Stimulated activated CD4-positive, alpha-beta T cell treated with anti-CD3 and anti-CD28 coated beads, Interleukin-2, amount 100 ng/mL, for 48 hours (primary cell): ENCODE results near the gene FAM204A.

ENCODE experiments used
- DNase-seq, 2 donors: peaks; one replicate each; pipeline ENCODE4 v3.0.0-alpha.2; 2020

Gene FAM204A

DNA sequence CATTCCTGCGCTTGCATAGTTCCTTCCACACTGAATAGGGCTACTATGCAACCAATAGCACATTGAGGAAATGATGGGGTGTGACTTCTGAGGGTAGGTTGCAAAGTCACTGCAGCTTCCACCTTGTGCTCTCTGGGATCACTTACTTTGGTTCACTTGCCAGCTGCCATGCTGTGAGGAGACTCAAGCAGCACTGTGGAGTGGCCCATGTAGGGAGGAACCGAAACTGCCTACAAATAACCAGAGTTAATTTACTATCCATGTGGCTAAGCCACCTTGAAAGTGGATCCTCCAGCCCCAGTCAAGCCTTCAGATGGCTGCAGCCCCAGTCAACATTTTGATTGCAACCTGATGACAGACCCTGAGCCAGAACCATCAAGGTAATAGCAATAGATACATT lies 64.3 kb downstream of the FAM204A start:
- no peak for DNase-seq

DNA sequence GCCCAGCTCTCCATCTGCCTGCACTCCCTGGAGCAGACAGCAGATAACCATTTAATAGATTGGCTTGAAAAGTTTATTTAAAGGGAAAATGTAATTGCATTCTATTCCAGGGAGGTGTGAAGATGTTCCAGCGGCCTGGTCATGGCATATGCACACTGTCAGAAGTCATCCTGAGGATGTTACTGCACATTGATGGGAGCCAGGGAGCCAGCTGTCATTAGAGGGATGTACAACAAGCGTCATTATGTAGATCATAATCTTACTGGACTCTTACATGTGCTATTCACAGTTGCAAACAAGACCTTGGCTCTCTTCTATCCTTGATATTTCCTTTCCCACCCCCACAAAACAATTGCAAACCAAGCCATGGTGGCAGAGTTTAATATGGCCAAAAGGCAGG lies 65.4 kb downstream of the FAM204A start:
- no peak for DNase-seq

DNA sequence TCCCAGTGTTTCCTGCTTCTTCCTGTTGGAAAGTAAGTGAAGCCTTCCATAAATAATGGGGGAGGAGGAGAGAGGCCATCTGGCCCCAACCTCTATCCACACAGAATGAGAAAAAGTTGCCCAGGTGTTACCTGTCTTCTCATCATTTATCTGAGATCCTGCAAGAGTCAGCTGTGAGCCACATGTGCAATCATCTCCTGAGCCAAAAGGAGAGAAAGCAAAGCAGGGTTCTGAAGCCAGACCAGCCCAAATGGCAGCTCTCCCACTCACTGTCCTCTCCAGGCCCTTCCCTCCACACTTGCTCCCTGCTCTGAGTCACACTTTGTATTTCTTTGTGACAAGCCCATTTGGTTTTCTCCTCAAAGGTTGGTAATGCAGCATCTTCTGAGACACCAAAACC lies 65.9 kb downstream of the FAM204A start:
- no peak for DNase-seq

DNA sequence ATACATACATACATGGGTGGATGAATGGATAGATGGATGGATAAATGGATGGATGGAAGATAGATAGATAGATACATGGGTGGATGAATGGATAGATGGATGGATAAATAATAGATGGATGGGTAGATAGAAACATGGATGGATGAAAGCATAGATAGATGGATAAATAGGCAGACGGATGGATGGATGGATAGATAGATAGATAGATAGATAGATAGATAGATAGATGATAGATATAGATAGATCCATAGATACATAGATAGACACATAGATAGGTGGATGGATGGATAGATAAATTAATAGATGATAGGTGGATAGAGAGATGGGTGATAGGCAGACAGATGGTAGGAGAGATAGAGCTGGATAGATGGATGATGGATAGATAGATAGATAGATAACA lies 68.5 kb downstream of the FAM204A start:
- no peak for DNase-seq

DNA sequence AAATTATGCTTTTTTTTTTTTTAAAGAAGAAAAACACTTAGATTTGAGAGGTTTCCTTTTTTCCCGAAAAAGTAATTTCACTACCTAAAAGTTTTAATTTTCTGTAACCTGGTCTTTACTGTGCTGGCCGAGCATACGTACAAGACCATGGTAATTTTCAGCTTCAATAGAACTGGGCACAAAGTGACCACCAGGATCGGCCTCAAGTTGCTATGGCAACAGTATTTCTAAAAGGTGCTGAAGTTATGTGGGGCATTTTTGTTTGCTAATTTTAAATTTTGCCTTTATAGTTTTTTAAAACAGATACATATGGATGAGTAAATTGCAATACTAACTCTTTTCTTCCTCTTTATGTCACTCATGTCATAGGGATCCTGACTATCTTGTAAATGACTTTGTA lies 69.4 kb downstream of the FAM204A start:
- DNase-seq = no peak

DNA sequence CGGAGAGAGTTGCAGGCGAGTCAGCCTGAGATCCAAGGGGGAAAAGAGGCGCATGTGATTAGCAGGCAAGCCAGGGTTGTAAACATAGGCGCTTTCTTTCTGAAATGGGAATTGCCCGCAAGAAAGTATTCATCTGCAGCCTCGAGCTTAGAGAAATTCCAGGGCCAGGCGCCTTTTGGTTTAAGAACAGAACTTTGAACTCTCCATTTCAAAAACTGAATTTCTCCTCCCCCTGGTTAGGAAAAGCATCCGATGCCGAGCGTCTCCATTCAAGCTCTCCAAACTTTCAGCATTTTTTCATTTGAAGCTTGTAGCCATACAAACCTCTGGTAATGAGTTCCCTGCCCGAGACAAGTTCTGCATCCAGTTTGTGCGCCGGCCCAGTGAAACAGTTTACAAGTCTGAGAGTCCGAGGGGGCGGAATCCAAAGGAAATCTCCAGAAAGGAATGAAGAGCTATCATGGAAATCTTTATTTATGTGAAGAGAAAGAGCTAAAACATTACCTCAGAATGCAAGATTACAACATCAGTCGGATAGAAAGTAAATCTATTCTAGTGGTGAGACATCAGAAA lies 69.9 kb downstream of the FAM204A start:
- no peak for DNase-seq

DNA sequence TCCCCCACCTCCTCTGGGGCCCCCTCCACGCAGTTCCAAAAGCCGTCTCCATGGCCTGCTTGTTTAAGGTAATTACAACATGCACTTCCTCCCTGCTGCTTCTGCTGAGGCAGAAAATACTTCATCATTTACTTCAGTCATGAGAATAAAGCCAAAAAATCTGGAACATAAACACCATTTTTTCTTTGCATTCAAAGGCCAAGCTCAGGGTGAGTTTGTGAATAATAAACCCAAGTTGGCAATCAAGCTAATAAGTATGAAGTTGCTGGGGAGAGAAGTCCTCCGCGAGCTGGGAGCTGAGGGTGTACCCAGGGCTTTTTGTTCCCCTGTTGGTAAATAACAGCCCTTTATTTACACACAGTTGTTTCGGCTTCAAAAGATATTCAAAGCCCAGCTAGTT lies 70.5 kb downstream of the FAM204A start:
- DNase-seq = no peak

DNA sequence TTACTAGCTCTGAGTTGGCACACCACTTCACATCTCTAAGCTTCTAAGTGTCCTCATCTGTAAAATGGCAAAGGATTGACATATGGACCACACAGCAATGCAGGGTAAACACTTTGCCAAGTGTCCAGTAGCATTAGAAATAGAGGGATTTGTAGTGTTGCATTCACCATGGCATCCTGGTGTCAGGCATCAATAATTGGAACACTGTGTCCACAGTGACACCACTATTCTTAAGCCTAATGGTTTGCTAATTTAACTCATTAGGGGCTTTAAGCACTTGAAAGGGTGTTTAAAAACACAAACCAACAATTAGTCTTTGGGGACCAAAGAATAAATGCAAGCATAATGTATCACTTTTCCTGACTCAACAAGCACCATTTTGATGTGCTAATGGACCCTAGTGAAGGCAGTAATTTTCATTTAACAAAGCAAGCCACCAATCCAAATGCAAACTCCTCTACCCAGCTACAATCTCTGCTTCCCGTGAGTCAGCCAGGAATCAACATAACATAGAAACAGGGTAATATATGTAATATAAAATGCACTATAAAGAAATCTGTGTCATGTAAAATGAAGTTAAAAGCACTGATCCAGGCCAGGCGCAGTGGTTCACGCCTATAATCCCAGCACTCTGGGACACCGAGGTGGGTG lies 75.9 kb downstream of the FAM204A start:
- DNase-seq = no peak

DNA sequence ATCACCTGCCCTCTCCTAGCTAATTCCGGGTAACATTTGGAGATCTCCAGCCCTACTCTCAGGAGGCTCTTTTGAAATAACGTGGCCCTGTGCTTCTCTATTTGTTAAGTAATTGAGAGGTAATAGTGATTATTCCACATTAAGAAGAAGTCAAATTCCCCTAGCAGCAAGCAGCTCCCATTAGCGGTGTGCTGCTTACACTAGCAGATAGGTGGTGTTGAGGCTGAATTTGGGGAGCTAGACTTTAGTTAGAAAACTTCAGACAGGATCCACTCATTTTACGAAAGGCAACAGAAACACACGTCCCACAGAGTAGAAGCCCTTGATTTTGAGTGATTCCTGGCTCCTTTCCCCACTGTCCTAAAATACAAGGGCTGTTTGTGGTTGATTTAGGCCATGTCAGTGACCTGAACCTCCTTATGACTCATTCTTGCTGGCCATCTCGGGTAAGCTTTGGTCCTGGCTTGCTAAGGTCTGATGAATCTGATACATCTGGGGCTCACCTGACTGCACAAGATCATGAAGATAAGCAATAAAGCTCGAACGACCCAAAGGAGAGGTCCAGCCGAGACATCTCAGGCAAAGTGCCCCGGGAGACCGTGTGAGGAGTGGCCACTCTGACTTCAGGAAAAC lies 77.2 kb downstream of the FAM204A start:
- DNase-seq = no peak

DNA sequence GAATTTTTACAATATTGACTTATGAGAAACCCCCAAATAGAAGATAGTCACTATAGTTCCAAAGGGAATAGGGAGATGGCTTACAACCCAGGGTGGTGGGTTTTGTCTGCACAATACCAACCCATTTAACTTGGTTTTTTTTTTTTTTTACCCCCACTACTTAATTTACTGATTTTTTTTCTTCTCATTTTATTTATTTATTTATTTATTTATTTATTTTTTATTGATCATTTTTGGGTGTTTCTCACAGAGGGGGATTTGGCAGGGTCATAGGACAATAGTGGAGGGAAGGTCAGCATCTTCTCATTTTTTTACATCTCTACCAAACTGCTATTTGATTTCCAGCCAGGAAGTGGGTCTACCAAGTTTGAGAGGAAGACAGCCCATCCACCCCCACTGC lies 77.9 kb downstream of the FAM204A start:
- DNase-seq = no peak

DNA sequence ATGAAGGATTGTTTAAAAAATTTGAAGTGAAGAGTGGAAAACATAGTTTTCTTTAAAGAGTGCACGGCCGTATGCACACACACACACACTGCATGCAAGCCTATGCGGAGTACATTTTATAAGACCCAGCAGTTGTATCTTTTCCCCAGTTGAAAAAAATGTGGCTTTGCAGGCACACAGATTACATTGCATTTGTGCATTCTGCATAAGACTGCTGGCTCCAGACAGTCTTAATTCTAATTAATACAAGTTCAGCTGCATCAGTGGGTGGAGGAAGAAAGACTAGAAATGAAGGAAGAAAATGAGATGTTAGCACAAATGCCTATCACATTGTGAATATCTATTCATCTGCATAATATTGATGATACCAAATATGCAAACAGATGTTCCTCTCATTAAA lies 79.6 kb downstream of the FAM204A start:
- no peak for DNase-seq

DNA sequence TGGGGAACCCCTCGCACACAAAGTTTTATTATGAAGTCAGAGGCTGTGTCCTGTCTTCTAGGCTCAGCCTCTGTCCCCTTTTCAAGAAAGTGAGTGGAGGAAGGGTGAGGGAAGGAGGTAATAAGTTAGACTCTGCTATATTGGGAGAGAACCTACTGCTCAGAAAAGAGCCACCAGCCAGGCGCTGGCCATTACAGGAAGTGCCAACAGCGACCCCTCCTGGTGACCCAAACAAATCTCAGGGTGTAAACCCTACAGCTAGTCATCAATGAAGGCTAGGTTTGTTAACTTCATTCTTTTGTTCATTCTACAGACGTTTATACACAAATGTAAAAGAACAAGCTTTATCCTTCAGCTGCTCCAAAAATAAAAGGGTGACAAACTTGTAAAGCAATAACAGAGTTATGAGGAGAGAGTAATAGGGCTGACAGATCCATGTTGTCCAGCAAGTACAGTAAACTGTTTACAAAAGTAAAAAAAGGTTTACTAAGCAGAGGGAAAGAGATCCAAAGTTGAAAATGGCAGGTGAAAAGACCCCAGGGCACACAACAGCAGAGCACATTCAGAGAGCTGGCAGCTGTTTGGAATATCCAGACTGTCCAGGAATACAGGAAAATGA lies 82.7 kb downstream of the FAM204A start:
- DNase-seq = peak; percentile 16 to 44

DNA sequence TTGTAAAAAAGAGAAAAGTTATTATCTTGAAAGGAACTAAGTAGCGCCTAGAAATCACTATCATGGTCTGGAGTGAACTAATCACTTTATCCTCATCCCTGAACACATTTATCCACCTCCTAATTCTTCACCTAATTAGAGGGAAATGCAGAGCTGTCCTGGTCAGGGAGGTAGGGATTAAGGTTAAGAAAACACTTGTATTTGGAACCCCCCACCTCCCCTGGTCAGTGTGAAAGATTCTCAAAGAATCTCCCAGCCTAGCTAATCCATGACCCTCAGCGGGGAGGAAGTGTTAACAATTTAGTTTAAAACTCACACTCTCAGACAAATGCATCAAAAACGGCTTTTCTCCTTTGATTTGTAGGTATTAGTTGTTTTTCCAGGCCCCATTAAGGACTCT lies 83.8 kb downstream of the FAM204A start:
- DNase-seq = no peak

DNA sequence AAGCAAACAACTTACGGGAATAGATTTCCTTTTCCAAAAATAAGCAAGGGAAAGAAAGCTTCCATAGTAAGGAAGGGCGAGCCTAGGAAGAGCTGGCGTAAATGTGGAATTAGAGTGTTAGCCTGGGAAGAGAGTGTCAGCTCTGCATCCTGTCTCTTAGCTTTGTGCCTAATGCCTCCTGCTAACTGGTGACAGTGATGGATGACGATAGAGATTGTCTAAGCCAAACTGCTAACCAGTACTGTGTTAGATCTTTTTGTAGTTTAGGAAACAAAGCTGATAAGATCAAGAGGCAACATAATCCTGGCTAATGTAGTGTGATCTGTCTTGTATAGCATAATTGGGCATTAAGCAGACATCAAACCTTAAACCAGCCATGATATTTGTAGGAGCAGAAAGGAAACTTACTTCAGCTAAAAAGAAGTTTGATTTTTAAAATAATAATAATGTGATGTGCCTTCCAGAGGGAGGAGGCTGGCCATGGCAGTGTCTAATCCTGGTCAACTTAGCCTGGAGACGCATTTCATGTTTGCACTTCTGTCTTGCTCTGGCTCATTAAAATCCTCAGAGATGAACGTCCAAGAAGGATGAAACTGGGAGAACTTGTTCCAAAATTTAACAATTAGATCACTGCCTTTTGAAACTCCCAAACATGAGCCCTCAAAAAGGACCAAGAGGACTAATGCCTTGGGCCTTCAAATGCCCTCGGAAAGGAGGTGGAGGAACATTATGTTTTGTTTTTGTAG lies 85.1 kb downstream of the FAM204A start:
- DNase-seq = no peak

DNA sequence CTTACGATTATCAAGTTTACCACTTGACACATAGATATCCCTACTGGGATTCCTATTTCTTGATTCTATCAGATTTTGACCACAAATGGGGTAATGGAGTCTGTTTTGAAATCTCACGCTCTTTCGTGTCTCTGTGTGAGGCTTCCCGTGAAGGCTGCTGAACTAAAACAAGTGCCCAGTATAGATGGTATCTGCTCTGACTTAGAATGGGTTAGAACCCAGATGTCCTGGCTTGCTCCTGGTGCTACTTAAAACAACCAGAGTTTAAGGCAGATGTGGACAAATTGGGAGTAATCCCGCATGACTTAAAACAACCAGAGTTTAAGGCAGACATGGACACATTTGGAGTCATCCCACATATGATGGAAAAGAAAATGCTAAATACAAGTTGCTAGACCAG lies 85.9 kb downstream of the FAM204A start:
- DNase-seq = no peak

DNA sequence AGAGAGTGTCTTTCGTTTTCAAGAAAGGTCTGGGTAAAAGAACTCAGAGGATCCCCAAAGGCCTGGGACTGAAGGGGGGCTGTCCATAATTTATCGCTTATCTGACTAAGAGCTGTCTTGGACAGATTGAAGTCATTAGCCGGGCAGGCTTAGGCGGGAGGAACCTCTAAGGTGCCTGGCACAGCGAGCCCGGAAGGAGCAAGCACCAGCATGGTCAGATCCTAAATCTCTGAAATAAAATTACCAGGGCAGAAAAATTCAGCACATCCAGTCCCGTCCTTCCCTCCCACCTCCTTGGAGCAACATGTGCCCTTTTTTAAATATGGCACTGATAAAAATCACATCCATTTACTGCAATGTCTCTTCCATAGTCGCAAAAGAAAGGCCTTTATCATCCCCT lies 86.8 kb downstream of the FAM204A start:
- DNase-seq = no peak

DNA sequence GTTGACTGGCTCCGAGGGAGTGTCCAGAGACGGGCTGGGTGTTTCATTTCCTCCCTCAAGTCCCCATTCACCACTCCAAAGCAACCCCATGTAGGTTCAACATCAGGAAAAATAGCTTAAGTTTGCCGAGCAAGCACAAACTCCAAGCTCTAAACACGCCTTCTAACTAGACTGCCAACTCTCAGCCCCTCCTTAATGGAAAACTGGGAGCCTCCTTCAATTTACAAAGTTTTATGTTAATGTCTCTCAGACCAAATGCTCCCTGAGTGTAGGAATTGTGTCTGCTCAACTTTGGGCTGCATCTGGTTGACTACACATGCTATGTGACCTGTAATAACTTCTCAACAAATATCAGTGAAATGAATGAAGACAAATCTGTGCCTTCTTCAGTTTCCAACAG lies 87.5 kb downstream of the FAM204A start:
- DNase-seq = no peak

DNA sequence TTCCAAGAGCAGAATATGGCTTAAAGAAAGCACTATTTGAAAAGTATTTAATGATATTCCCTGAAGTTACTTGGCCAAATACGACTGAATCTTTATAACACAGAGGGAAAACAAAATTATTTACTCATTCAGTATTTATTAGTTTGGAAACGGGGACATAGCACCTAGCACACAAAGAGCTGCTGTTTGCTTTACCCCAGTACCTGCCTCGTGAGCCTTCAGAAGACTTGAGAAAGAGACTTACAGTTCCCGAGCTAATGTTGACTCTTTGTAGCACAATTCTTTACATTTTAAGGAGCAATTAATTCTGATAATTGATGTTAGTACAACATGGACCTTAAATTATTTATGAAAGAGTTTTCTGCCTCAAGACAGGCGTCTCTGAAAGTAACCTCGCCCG lies 88.7 kb downstream of the FAM204A start:
- DNase-seq = no peak

DNA sequence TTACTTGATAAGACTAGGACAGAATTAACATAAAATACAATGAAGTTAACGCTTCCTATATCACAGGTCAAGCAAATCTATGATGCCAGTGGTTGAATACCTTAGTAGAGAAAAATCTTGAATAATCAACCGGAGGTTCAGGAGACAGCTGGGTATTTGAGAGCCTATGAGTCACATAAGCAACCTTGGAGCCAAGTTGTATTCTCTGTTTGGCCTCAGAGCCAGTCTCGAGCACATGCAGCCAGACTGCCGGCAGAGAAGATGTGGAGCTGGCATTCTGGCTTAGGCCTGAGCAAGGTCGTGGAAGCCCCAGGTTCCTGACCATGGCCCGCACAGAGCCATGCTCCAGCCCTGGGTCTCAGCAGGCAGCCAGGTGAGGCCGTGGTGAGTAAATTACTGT lies 90.3 kb downstream of the FAM204A start:
- no peak for DNase-seq

DNA sequence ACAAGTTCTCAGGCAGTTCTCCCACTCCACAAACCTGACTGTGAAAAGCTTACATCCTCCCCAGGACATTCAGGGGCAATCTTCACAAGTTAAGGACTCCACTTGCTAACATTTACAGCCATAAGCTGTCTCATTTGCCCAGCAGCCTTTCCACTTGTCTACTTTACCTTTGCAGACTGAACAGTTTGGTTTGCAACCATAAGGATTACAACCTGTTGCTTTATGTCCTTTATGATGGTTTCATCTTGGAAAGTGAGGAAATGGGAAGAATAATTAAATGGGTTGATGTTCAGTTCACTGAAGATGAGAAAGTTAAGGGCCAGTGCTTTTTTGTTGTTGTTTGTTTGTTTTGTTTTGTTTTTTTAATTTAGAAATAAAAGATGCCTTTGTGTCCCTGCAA lies 92.4 kb downstream of the FAM204A start:
- no peak for DNase-seq
